ENCODE data around the gene LHPP.
A peak's percentile ranks its signal among the peaks of the same experiment; 100 is the strongest.

LHPP gene

DNA sequence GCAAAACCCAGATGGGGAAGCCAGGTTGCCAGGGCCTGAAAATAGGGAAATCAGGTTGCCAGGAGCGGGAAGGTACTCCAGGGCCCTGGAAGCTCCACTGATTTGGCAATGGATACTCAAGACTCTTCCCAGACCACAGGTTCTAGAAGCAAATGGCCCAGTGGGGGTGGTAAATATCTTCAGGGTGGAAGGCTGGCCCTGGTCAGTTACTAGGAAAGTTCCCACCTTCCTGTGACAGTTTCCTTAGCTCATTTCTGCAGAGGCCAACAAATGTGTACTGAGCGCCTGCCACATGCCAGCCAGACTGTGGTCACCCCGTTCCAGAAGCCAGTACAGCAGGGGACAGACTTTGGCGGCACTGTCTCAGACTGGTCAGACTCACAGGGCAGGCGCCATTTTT is 168.9 kb downstream of the LHPP start:
- DNase-seq, result no peak

DNA sequence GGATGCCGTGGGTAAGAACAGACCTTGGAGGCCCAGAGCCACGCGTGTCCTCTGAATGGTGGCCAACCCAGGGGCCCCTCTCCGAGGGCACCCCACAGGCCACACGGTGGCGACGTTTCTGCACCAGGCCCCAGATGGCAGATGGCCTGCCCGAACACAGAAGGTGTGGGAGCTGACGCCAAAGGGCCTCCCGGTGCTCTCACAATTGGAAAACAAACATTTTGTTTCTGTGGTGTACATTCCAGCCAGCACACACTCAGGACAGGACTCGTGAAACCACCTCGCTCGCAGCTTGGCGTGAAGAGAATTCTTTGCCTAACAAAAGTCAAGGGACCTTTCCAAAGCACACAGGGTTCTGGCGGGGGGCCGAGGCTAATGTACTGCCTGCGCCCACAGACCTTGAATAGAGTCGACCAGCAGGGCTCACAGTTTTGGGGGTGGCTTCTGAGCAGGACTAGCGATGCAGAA is 170.5 kb downstream of the LHPP start:
- DNase-seq, result peak; percentile 36

DNA sequence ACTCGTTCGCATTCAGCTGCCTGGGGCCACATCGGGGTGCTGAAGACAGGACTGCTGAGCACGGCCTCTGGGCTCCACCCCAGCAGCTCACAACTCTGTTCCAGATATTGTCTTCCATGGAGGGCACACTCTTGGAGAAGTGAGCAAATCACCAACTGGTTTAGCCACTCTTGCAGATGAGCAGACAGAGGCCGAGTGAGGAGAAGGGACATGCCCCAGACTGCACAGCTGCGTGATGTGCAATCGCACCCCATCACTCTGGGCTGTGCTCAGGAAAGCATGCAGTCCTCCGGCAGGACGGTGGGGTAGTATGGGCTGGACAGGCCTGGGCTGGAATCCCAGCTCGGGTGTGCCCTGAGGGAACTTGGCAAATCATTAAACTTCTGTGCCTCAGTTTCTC is 170.9 kb downstream of the LHPP start:
- DNase-seq, result no peak

DNA sequence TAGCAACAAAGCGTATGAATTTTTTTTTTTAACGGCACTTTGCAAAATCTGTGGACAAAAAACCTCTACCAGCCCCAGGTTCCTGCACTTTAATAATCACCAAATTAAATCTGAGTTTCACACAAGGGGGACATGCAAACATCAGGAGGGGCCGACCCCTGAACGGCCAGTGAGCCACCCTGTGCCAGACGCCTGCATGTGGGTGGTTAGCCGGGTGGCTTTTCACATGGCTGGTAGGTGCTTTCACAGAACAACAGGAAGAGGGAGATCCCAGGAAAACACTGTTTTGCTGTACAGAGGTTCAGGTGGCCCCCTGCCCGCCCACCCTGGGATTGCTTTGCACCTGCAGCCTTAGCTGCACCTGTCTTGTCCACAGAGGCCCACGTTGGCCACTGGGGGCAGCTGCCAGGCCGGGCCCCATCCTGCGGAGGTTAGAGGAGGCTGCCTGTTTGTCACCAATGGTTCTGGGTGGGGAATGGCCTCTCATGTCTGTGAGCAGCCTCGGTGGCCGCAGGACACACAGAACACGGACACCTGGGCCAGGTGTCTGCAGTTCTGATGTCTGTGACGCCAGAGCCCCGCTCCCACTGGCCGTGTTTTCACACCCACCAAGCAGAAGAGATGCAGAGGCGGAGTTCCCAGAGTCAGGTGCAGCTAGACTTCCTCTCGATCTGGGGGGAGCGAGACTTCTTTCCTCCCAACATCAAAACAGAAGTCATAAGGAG is 174.8 kb downstream of the LHPP start:
- no peak for DNase-seq

DNA sequence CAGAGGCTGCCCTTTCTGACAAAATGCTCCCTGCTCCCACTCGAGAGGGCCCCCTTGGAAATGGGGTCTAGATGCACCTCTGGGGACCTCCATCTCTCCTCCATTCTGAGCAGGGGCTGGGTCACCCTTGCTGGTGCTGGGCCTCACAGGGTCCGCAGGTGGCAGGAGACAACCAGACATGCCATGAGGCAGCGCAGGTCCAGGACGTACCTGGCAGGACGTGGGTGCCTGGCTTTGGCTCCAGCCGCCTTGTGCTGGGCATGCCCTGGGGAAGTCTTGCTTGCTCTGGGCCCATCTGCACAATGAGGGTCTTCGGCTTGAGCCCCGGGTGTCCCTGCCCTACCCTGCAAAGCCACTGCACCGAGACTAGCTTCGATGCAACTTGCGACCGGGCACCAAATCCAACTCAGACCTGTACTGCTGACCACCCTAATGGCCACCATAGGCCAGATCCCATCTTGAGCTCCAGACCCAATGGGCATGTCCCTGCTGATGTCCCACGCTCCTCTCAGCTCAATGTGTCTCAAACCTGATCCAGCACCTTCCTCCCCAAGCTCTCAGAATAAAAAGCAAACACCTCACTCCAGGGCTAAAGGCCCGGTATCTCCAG is 175.6 kb downstream of the LHPP start:
- DNase-seq, result no peak

DNA sequence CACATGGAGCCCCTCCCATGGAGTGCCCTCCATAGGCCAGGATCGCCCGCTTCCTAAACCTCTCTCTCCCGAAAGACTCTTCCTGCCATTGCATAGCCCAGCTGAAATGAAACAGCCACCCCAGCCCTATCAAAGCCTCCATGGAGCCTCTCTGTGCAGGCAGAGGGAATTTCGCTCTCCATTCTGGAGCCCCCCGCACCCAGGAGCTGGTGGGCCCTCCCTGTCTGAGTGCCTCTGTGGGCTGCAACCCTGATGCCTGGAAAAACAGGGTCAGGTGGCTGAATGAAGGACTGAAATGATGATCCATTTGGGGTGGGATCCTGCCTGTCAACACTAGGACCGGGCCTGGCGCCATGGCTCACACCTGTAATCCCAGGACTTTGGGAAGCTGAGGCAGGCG is 176.1 kb downstream of the LHPP start:
- DNase-seq, result no peak

DNA sequence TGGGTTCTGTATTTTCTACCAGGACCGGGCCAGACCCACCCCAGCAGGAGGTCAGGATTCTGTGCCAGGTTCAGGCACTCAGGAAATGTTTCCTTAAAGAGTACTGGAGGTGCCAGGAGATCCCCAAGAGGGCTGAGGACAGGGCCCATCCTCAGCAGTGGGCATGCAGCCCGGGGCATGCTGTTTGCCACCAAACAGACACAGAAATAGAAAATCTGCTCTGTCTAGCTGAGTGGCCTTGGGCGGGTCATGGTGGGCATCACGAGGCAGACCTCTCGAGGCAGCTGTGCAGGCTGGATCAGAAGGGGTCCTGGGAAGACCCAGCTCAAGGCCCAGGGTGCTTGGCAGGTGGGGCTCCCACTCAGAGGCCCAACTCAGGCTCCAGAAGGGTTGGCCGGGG is 177.6 kb downstream of the LHPP start:
- no peak for DNase-seq

DNA sequence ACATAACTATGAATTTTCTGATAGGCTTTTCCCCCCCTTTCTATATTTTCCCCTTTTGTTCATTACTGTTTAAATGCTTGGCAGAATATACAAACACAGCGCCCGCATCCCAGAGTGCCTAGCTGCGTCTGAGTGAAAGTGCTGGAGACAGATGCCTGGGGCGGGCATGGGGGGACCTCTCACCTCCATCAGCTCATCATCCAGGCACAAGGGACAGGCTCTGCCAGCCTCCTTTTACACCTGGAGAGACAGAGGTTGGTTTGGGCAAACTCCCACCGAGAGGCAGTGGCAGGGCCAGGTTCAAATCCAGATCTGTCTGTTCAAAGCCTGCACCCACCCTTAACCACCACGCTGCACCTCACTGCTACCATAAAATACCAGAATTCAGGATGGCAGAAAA is 178.0 kb downstream of the LHPP start:
- DNase-seq, result no peak

DNA sequence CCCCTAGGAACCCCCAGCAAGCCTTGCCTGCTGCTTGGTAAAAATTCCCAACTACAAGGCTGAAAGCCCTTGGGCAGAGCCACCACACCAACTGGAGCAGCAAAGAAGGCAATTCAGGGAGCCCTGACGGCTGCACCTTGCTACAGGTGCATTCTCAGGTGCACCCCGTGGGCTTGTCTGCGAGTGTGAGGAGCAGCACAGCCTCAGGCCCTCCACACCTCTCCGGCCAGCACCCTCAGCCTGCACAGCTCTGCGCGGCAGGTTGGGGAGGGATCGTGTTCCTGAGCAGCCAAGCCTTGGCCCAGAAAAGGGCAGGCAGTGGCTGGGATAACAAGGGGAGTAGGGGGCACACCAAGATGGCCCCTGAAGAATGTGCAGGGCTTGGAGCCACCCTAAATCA is 178.4 kb downstream of the LHPP start:
- no peak for DNase-seq

DNA sequence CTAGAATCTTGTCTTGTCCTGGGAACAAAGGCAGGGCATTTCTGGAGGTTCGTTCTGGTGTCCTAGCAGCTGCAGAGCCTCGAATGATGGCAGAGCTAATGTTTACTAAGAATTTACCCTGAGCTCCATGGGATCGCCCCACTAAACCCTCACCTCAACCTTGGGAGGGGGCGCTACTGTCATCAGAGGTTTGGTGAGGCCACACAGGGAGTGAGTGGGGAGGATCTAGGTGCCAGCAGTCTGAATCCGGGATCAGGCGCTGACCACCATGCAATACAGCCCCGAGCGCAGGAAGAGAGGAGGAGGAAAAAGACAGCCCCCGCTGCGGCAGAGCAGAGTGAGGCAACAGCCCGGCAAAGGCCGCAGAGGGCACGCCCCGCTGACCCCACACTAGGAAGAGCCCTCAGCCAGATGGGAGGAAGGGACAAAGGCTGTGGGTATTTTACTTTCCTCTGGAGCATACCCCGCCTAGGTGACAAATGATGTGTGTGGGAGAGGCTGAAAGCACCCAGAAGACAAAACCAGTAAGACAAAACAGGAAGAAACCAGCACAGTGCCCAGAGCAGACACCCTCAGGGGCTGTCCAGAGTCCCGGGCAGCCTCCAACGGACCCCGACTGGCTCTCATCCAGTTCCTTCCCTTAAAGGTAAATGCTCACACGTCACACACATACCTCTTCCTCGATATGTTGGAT is 179.1 kb downstream of the LHPP start:
- no peak for DNase-seq

DNA sequence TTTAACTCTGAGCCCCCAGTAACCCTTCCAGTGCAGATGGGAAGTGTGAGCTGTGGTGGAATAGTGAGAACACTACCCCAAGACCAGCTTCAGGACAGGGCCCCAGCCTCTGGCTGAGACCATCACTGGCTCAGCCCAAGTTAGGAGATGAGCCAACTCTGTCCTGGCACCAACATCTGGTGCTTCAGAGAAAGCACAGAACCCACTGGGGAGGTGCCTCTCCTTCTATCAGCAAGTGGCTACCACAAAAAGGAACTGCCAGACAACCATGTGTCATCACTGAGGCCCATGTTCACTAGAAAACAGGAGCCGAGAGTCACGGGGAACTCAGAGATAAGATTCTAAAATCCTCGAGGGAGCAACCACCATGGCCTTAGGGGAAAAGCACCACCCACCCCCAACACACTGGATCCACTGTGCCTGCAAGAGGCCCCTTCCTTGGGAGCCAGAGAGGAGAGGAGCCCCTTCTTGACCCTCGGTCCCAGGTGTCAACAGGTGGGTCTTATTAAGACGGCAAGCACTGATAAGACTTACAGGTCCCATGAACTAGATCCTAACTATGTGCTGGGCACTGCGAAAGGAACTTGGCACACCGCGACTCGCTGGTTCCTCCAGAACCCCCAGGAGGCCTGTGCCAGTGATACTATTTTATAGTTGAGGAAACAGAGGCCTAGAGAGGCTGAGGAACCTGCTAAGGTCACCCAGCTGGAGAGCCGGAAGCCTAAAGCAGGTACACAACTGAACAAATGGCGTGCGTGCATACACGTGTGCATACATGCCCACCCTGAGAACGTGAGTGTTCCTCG is 179.9 kb downstream of the LHPP start:
- DNase-seq, result peak; percentile 15

DNA sequence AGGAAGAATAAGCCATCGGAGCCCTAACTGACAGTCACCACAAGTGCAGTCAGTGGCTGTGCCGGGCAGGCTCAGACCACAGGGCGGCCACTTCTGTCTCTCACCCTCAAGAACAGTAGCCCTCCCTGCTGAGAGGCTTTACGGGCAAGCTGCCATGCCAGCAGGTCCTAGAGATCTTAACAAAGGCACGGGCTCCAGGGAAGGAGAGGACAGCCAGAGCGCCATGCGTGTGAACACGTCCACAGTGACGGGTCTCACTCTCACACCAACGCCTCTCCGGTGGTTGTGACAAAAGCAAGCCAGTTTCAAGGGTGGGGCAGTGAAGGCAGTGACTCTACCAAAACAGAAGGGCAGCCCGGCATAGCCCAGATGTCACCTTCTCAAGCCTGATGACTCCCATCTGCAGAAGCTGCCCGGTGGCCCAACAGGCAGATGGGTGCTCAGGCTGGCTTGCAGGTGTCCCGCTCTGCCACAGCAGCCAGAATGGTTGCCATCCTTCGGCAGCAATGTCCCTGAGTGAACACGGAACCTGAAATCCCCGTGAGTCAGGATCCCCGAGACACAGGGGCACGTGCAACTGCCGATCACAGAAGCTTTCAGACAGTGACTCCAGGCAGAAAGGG is 180.6 kb downstream of the LHPP start:
- no peak for DNase-seq

DNA sequence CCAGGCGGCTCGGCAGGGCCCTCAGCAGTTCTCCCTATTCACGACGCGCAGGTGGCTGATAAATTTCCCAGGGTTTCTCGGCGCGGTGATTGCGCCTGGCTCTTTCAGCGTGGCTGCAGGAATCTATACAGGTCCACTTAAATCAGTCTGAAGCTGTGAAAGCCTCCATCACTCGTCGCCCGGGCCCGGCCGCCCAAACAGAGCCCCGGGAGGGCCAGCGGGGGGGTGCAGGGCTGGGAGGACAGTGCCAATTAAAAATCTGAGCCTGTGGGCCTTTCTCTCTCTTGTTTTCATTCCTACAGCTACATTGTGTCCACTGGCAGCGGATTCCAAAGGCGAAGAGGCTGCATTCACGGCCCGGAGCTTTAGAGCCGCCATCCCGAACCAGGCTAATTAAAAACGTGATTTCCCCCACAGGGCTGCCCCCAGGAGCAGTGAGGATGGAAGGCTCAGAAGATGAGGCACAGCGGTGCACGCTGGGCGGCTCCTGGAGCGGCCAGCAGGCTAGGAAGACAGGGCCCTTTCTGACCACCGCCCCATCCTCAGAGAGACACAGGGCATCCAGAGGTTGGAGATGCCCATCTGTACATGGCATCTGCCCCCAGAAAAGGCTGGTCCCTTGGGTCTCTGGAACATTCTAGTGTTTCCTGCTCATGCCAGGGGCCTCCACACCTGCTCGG is 181.8 kb downstream of the LHPP start:
- DNase-seq, result no peak

DNA sequence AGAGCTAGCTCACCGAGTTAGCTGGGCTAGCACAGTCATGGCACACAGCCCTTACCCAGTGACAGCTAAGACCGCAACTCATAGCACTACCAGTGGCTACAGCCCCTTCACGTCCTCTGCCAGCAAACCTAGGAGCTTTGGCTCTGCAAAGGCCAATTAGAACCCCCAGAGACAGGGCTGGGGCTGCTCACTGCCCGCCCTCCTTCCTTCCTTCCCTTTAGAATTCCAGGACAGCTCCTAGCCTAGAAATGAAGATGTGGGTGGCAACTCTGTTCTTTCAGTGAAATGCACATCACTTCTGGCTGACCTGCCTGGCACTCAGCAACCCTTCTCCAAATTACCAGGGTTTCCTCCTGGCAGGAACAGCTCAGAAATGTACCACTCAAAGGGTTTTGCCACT is 182.6 kb downstream of the LHPP start:
- DNase-seq, result no peak

DNA sequence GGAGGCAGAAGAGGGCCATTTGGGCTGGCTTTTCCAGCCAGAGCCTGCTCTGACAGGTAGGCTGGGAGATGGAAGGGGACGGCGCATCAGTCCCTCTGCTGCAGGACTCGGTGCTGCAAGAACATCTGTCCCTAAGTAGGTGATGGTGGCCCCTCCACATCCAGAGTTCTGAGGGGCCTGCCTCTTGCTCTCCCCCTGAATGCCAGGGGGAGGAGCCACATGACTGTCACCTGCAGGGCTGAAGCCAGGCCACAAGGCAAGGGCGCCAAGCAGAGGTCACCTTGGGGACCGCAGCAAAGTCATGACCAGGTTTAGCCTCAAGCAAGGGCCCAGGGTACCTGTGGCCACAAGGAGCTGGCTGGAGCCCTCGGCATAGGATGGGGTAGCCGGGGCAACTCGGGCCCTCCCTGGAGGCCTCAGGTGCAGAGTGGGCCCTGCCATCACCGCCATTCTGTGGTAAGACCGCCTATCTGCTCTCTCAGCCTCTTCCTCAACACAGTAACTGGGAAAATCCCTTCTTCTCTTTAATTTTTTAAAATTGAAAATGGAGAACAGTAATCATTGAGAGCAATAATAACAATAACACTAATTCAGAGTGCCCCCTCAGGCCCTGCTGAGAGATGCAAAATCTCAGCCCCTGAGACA is 183.3 kb downstream of the LHPP start:
- DNase-seq, result no peak

DNA sequence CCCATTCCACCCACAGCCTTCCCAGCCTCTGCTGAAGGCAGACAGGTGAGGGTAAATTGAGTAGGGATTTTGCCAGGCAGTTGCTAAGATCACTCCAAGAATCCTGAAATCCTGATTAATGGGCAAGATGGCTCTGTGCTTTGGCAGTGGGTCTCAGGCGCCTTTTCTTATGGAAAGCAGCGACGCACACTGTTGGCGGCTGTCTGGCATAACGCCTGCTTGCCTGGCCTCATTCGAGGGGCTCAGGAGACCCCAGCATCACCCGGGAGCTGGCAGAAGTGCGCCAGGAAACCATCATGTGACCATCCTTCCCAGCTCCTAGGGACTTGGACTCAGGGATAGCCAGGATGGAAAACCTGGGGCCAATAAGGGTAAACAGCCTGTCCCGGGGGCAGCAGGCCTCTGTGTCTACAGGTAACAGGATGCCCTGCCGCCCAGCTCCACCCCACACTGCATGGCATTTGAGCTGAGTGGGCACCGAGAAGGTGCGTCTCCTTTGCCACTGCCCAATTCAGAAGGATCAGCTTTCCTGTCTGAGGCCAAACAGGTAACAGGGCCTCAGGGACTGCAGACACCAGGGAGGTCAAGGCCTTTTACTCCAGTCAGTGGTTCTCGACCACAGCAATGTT is 184.0 kb downstream of the LHPP start:
- DNase-seq, result no peak

DNA sequence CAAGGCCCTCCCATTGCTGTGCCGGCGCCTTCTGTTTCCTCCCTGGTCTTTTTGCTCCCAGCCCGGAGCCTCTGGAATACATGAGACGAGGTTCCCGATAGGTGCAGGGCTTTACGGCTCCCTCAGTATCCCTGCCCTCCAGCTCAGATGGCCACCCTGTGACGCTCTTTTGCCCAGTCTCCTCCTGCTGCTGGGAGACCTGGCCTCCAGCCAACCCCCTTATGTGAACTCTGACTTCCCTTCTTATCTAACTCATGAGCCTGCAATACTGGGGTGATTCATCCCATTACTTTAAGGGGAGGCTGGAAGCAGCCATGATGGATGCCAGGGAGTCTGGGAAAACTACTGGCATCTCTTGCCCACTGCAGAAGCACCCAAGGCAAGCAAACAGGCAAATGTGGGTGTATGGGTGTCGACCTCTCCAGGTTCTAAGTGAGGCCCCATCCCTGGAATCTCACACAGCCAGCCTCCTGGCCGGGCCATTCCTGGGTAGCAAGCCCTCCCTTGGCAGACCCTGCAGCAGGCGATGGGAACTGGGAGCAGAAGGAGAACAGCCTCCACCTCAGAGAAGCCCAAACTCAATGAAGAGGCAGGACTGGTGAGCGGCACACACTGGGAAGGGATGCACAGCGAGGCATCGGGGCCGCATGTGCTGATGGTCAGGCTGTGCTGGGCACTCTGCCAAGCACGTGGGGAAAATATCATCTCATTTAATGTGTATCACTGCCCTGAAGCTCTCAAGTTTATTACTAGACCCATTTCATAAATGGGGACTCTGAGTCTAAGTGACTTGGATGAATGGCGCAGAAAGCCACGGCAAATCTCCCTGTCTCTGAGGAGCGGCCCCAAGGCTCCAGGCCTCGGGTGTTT is 185.1 kb downstream of the LHPP start:
- DNase-seq, result no peak

DNA sequence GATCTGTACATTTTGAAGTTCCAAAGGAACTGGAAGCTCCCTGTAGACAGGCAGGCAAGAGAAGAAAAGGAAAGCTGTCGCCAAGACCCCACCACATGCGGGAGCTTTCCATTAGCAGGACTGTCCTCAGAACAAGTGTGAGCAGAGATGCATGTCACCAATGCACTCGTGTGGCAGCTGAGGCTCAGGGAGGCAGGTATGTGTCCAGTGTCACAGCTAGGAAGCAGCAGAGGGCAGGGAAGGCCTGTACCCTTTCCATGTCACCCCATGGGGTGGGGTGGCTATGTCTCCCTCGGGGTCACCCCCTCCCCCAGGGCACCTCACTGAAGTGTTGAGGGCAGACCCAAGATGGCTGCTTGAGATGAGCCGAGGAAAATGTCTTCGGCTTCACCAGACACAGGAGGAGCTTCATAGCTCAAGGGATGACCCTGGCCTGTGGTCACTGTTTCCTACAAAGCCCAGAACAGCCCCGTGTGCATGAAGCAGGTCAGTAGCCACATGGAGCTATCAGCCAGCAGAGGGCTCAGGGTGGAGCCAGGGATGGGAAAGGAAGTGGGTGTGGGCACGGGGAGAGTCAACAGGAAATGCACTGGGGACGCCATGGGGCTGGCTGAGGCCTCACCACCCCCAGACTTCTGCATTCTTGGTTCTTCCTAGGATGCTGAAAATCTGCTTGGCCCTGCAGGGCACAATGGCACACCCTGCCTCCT is 186.0 kb downstream of the LHPP start:
- peak; percentile 41 for DNase-seq

DNA sequence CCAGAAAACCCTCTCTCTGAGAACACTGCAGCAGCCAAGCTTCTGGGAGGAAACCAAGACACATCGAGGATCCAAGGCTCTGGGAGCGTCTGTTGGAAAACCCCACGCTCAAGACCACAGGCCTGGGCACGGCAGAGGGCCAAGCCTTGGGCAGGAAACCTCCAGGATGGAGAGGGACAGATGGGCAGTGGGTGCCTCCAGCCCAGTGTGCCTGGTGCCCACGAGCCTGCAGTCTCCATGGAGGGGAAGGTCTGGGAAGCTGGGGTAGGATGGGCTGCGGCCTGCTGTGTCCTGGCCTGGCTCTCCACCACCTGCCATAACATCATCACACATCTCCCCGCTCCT is 186.5 kb downstream of the LHPP start:
- no peak for DNase-seq

DNA sequence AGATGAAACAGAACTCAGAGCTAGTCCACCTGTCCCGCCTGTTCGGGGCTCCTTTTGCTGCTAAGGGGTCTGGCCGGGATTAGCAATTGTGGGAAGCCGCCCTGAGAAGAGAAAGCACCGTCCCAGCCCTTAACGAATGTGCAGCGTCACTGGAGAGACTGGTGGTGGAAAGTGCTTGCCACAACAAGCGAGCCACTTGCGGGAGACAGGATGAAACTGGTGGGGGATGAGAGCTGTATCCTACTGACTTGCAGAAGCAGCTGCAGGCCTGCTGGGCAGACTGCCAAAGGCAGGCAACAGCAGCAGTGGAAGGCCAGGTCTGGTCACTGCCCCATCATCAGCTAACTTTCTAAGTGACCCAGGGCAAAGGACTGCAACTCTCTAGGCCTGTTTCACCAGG is 187.1 kb downstream of the LHPP start:
- peak; percentile 32 for DNase-seq

All from activated T-cell treated with anti-CD3 and anti-CD28 coated beads for 4 hours (primary cell).